ENCODE data around the gene DNLZ.

DNA sequence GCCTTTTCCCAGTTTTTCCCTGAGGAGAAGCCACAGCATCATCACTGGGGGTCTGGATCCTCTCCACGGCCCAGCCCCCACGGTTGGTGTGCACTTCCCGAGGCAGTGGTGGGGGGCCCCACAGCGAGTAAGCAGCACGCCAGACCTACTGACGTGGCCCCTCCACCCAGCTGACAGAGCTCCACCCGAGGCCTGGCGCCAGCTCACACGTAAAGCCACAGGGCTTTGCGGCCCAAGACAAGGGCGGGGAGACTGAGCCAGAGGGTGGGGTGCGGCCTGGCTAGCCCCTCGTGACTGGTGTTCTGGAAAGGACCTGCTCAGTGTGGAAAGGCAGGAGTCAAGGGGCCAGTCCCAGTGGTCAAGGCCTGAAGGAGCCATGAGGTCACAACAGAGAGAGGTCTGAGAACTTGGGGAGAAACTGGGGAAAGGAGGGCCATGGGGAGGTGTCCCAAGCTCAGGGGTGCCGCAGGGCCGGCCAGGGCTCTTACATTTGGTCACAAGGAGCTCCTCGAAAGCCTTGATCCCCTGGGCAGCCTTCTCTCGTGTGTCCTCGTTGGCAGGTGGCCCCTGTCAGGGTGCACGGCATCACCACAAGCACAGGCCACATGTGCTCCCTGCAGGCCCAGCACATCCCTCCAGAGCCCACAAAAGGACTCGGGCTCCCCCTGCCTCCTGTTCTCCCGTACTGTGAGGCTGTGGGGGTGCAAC, 30.9 kb upstream of the DNLZ start:
- TF ChIP-seq ATF1 (CRISPR knock-in tag; IDR thresholded peaks at IDR 0.05) (no peak), ATF1 (tag; IDR thresholded peaks at IDR 0.05) (no peak), HCFC1 (IDR thresholded peaks at IDR 0.05; ENCODE audit: low read depth, low read length) (no peak)

Data from K562 (cell line).